GM19438 (cell line): ENCODE results near the gene DES.
"Not testable (repeated sequence)": the region's sequence is repeated elsewhere in the genome, so short reads cannot be mapped to it uniquely, and the experiment has no call there.

ENCODE experiments used
- ATAC-seq: cut with Tn5 transposase; IDR thresholded peaks from one replicate; pipeline ENCODE4 v1.9.1; 2021; ENCODE audit warnings: low read depth; ENCODE audit not compliant: unreplicated experiment

Gene DES

GRCh38 chr2:219418155-219419011 is at the start of gene DES:
Gene DES (plus strand): TSS chr2:219418377. CDS start chr2:219418463, 86 bp downstream.
- ATAC-seq: no peak

- no peak for ATAC-seq
Observed at GRCh38 chr2:219368690-219369191, 49.4 kb upstream of the DES start.

DNA sequence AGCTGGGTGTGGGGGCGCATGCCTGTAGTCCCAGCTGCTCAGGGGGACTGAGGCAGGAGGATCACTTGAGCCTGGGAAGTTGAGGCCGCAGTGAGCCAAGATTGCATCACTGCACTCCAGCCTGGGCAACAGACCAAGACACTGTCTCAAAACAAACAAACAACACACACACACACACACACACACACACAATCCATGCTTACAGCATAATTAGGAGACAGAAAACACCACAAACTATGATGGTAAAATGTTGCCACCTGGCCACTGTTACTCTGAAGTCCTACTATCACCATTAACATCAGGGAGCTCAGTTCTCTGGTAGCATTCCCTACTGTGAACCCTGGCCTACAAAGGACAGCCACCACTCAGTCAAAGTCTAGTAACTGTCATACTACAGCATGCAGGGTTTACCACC is 48.7 kb upstream of the DES start:
- ATAC-seq: no peak

DNA sequence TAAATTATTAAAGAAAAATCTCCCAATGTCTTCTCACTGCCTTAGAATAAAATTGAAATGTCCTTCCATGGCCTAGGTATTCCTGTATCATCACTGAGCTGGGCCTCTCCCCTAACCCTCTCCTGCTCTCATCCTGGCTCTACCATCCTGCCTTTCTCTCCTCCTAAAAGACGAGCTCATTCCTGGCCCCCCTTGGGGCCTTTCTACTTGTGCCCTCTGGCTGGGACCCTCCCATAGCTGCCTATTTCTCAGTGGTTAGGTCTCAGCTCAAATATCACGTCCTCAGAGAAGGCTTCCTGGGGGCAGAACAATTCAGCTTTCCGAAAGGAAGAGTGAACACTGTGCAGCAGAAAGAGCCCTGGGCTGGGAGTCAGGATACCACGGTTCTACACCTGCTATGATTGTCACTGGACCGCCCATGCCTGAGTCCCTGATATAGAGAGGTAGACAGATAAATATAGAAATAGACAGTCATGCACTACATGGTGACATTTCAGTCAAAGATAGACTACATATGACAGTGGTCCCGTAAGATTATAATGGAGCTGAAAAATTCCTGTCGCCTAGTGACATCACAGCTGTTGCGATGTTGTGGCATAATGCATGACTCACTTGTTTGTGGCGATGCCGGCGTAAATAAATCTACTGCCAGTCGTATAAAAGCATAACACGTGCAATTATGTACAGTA is 39.9 kb upstream of the DES start:
- no peak for ATAC-seq

- ATAC-seq: no peak
Observed at GRCh38 chr2:219380926-219381325, 37.3 kb upstream of the DES start.

DNA sequence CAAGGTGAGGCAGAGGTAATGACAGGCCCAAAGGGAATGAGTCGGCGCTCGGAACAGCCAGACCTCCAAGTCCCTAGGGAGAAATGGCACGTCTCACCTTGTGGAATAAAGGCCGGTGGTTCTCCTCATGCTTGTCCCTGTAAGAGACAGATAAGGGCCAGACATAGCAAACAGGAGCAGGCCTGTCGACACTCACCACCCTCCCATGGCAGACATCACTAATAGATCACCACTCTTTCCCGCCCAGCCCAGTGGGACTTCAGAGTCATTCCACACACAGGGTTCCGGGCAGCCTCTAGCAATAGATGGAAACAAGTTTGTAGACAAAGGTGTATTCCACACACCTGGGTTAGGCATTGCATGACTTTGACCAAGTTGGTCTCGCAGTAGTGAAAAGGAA is 36.7 kb upstream of the DES start:
- no peak for ATAC-seq

- ATAC-seq: no peak
Observed at GRCh38 chr2:219384083-219384713, 34.0 kb upstream of the DES start.

- no peak for ATAC-seq
Observed at GRCh38 chr2:219384859-219385258, 33.3 kb upstream of the DES start.

GRCh38 chr2:219385958-219386520 is 32.1 kb upstream of the DES start:
- ATAC-seq: no peak

DNA sequence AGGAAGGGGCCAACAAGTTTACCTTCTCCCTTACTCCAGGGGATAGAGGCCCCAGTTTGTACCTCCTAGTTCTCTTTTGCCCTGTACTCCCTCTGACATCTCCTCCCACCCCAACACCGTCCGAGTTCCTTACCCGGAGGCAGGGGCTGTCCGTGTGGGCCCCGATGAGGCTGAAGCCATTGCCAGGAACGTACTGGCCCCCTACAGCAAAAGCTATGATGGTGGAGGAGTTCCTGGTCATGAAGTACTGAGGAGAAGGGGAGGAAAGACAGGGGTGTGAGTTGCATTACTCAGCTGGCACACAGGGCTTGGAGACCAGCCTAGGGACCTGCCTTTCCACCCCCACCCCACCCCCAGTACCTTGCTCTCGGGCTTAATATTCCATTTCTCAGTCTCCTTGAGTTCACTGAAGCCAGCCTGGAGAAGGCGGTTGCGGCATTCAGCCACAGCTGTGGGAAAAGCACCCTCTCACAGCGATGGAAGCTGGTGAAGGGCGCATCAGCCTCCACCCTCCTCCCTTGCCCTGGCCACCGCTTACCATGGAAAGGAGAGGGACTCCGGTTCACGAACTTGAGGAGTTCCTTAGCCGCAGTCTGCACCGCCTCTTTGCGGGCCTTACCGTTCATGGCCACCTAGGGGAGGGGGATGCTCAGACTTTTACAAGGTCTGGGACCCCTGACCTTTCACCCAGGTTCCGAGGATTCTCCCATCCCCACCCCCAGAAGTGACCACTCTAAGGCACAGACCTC is 31.5 kb upstream of the DES start:
- no peak for ATAC-seq

- peak; percentile 61 for ATAC-seq
Observed at GRCh38 chr2:219387306-219388120, 30.7 kb upstream of the DES start, which contains the start of gene DNPEP. Gene DNPEP (minus strand): TSS chr2:219387912. CDS start chr2:219387794, 118 bp downstream.

GRCh38 chr2:219388121-219388906 is 29.9 kb upstream of the DES start:
- ATAC-seq: peak; percentile 79

- ATAC-seq: no peak
Observed at GRCh38 chr2:219388907-219389156, 29.3 kb upstream of the DES start.

GRCh38 chr2:219392754-219393153 is 25.4 kb upstream of the DES start:
- ATAC-seq: no peak

- ATAC-seq: not testable (repeated sequence)
Observed at GRCh38 chr2:219395056-219395455, 23.1 kb upstream of the DES start.

- ATAC-seq: no peak
Observed at GRCh38 chr2:219395609-219396008, 22.6 kb upstream of the DES start.

DNA sequence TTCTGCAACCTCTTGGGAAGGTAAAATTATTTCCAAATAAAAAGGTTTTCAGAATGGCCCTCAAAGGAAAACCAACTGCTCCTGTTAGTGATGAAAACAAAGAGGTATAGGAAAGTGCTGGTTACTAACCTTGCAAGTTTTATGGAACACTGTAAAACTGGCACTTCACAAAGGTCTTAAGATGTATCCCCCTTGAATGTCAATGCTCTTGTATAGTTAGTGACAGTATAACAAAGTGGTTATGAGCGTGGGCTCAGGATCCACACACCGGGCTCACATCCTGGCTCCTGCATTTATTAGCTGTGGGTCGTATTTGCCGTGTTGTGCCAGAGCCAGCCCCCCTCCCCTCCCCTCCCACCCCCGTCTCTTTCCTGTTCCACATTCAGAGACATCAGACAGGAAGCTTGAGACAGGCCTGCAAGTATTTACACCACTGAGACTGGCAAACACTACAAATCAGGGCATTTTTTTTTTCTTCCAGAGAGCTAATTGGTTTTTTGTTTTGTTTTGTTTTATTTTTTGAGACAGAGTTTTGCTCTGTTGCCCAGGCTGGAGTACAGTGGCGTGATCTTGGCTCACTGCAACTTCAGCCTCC is 21.2 kb upstream of the DES start:
- no peak for ATAC-seq

DNA sequence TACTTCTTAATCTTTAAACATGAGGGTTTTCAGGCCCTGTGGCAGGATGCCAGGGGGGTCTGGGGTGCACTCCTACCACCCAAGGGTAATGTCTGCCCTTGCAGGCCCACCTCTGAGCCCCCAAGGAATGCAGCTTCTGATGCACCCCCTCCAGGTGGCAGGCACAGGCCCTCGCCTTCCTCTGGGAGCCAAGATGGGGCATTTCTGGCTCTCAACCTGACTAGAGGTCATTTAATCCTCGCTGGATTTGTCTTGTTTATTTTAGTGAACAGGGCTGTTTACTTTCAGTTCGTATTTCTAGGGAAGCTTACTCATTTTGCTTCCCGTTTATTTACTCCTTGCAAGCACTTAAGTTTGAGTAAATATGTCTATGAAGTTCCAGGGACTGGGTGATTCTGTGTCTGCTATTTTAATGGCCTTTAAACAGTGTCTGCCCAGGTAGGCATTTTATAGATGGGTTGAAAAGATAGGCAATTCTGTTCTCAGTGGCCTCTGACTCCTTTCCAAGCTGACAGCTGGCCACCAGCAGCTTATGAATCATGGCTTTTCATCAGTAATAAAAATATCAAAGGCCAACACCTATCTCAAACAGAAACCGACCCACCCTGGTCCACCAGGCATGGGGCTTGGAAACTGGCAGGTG is 19.3 kb upstream of the DES start:
- ATAC-seq: no peak
